Left ventricle myocardium inferior (tissue), 1 donor: Measurements from ENCODE around the gene ZNF593OS. TPM values are rescaled to one million over a fixed set of nuclear protein-coding genes. Genes with fewer than 3 reads are reported as not detected.

Experiments used
- DNase-seq: peaks from one replicate; pipeline ENCODE4 v3.0.0-alpha.2; 2020
- H3K27ac ChIP-seq: fragments of 200-600 bp; replicated peaks from 2 replicates; pipeline ENCODE4 v1.8.0; 2021
- H3K27me3 ChIP-seq: fragments of 200-600 bp; 2 replicates; pipeline ENCODE4 v1.8.0; 2021; ENCODE audit warnings: low read depth
- H3K36me3 ChIP-seq: fragments of 200-600 bp; 2 replicates; pipeline ENCODE4 v1.8.0; 2021
- H3K4me1 ChIP-seq: fragments of 200-600 bp; 2 replicates; pipeline ENCODE4 v1.8.0; 2021
- H3K4me3 ChIP-seq: fragments of 200-600 bp; 2 replicates; pipeline ENCODE4 v1.8.0; 2021; ENCODE audit warnings: mild to moderate bottlenecking, moderate library complexity
- H3K9me3 ChIP-seq: fragments of 200-600 bp; replicated peaks from 2 replicates; pipeline ENCODE4 v1.8.0; 2021
- CTCF ChIP-seq: fragments of 200-600 bp; IDR thresholded peaks from 2 replicates; pipeline ENCODE4 v1.8.0; 2021; ENCODE audit warnings: antibody characterized with exemption, mild to moderate bottlenecking, borderline replicate concordance
- intact Hi-C: fragments of 100-400 bp; cut with micrococcal nuclease; formaldehyde crosslinking; loops from one replicate; pipeline ENCODE4 v1.11.0; 2022
- total RNA-seq: library from RNA; stranded (reverse); fragmentation: NEBNext Ultra II Directional; extraction: Animal tissue kit (Norgen Biotek cat#: 25700); gene quantifications from one replicate; pipeline ENCODE4 v1.2.1, GENCODE V29; 2021
- donor health status: DM: no; HTN: yes; CAD: no; lungs with severe emphysema.

The ZNF593OS gene
- total RNA-seq, 1 donor from 2014 or later, result not detected

DNA sequence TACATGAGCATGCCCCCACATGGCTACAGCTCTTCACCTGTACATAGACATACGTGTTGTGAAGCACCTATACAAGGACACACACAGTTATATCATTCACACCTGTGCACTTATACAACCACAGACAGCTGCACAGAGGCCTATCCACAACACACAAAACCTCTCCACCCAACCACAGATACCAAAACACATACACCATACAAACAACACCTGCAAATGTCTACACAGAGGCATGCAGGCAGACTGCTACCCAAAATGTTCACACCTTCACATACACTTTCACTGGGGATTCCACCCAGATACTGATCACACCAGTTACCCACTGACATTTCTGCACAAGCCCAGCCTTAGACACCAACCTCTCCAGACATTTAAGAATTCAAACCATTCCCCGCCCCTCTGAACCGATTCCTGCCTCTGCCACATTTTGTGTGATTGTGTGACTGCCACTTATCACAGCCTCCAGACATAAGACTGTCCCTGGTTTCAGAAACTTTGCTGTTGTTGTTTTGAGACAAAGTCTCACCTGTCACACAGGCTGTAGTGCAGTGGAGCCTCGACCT, 4.8 kb downstream of the ZNF593OS start:
- DNase-seq, result no peak
- intact Hi-C loops, result no loop called here
- H3K27ac ChIP-seq, result no peak overlapping the region
- H3K4me1 ChIP-seq, result peaks cover 57% of the 10 kb centered on the region
- H3K9me3 ChIP-seq, result no peaks in the 10 kb centered on the region
- no peak overlapping the region for H3K4me3 ChIP-seq
- H3K36me3 ChIP-seq, result no peaks in the 10 kb centered on the region
- no peak for TF ChIP-seq CTCF
- H3K27me3 ChIP-seq, result no peaks in the 10 kb centered on the region

- H3K36me3 ChIP-seq, result no peaks in the 10 kb centered on the region
- no peak for TF ChIP-seq CTCF
- no peaks in the 10 kb centered on the region for H3K9me3 ChIP-seq
- no peak for DNase-seq
- peak overlapping the region; percentile 62 for H3K4me3 ChIP-seq
- H3K27me3 ChIP-seq, result no peaks in the 10 kb centered on the region
- intact Hi-C loops, result no loop called here
- H3K27ac ChIP-seq, result peak overlapping the region; percentile 67
- peaks cover 55% of the 10 kb centered on the region for H3K4me1 ChIP-seq
Measured at GRCh38 chr1:26164861-26165842, 6.5 kb downstream of the ZNF593OS start.

DNA sequence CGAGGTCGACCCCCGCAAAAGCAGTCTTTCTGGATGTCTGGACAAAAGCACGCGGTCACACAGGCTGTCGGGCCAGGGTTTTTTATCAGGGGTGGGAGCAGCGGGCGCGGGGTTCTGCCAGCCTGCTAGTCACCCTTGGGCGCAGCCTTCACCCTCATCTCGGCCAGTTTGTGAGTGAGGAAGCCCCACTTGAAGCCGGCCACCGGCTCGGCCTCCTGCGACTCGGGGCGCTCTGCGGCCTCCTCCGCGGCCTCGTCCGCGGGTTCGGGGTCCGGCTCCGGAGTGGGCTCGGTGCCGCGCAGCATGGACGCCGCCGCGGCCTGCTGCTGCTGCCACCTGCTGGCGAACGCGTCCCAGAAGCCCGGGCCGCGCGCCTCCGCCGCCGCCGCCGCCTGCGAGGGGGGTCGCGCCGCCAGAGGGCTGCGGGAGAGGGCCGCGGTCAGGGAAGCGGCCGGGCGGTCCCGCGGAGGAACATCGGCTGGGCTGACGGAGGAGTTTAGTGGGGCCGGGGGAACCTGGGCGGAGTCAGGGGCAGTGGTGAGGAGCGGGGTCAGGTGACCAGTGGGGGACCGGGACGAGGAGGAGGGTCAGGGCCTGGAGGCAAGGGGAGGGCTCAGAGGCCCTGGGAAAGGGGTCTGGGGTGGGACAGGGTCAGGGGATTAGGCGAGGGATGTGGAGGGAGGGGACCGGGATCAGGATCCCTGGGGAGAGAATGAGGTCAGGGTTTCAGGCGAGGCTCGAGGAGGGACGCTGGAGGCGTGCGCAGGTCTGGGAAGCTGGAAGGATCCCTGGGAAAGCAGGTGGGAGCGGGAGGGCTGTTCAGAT, 7.4 kb downstream of the ZNF593OS start:
- DNase-seq, result peak; percentile 45
- peak overlapping the region; percentile 67 for H3K27ac ChIP-seq
- H3K4me3 ChIP-seq, result peak overlapping the region; percentile 62
- H3K4me1 ChIP-seq, result peaks cover 56% of the 10 kb centered on the region
- peak; percentile 86 for TF ChIP-seq CTCF
- H3K27me3 ChIP-seq, result no peaks in the 10 kb centered on the region
- H3K9me3 ChIP-seq, result no peaks in the 10 kb centered on the region
- H3K36me3 ChIP-seq, result no peaks in the 10 kb centered on the region
- intact Hi-C loops, result no loop called here

- peak overlapping the region; percentile 62 for H3K4me3 ChIP-seq
- no peaks in the 10 kb centered on the region for H3K9me3 ChIP-seq
- intact Hi-C loops, result no loop called here
- peaks cover 56% of the 10 kb centered on the region for H3K4me1 ChIP-seq
- H3K27me3 ChIP-seq, result no peaks in the 10 kb centered on the region
- no peaks in the 10 kb centered on the region for H3K36me3 ChIP-seq
- peak overlapping the region; percentile 67 for H3K27ac ChIP-seq
- no peak for TF ChIP-seq CTCF
- no peak for DNase-seq
Measured at GRCh38 chr1:26163684-26164035, 8.0 kb downstream of the ZNF593OS start.

GRCh38 chr1:26162220-26162709, 9.4 kb downstream of the ZNF593OS start:
- peaks cover 69% of the 10 kb centered on the region for H3K4me1 ChIP-seq
- no peaks in the 10 kb centered on the region for H3K9me3 ChIP-seq
- no peak for DNase-seq
- no peaks in the 10 kb centered on the region for H3K36me3 ChIP-seq
- H3K27me3 ChIP-seq, result no peaks in the 10 kb centered on the region
- peak overlapping the region; percentile 68 for H3K4me3 ChIP-seq
- peak overlapping the region; percentile 98 for H3K27ac ChIP-seq
- intact Hi-C loops, result no loop called here
- no peak for TF ChIP-seq CTCF
